ENCODE data around the gene MAPKAP1. TPM values are rescaled to one million over a fixed set of nuclear protein-coding genes. Genes with fewer than 3 reads are reported as not detected.

Gene MAPKAP1
- total and polyA plus RNA-seq, 9 of the 15 experiments (the other 6 are each of a cell fraction or from before 2014, with no cell fraction given) = 2.6 to 82.1 (median 61.1) TPM

GRCh38 chr9:125407974-125408900 lies 298.8 kb downstream of the MAPKAP1 start (continued):
- TF ChIP-seq ZNF146 (CRISPR knock-in tag; IDR thresholded peaks at IDR 0.05; ENCODE audit: unreplicated experiment) (no peak), ARHGAP35 (IDR thresholded peaks at IDR 0.05; ENCODE audit: partially characterized antibody) (no peak), KDM5B (IDR thresholded peaks at IDR 0.05; ENCODE audit: insufficient replicate concordance, low read depth, low read length) (no peak), MYBL2 (IDR thresholded peaks at IDR 0.05; ENCODE audit: low read depth) (no peak), MYBL2 (CRISPR knock-in tag; IDR thresholded peaks at IDR 0.05; ENCODE audit: borderline replicate concordance) (no peak), CEBPG (CRISPR knock-in tag; IDR thresholded peaks at IDR 0.05) (no peak), CEBPG (tag; conservative IDR thresholded peaks at IDR 0.05 in 1 of 2, IDR thresholded peaks at IDR 0.05 in 1 of 2) (no peak), SETDB1 (IDR thresholded peaks at IDR 0.05; ENCODE audit: low read length) (no peak), E2F4 (CRISPR knock-in tag; IDR thresholded peaks at IDR 0.05; ENCODE audit: low read depth) (no peak), U2AF2 (optimal IDR thresholded peaks at IDR 0.05; ENCODE audit: low read depth, low read length) (no peak), LARP7 (IDR thresholded peaks at IDR 0.05) (no peak), ZC3H4 (CRISPR knock-in tag; IDR thresholded peaks at IDR 0.05; ENCODE audit: borderline replicate concordance) (no peak), JUNB (CRISPR knock-in tag; conservative IDR thresholded peaks at IDR 0.05) (no peak), ERF (CRISPR knock-in tag; IDR thresholded peaks at IDR 0.05) (no peak), KAT8 (IDR thresholded peaks at IDR 0.05; ENCODE audit: low read depth) (no peak), TSHZ1 (CRISPR knock-in tag; IDR thresholded peaks at IDR 0.05) (no peak), CBX3 (IDR thresholded peaks at IDR 0.05; ENCODE audit: borderline replicate concordance in 1 of 2, low read length in 2 of 2) (no peak), ATF2 (CRISPR knock-in tag; IDR thresholded peaks at IDR 0.05) (no peak), KDM1A (IDR thresholded peaks at IDR 0.05) (no peak), ZNF143 (CRISPR knock-in tag; IDR thresholded peaks at IDR 0.05) (no peak), E2F5 (CRISPR knock-in tag; IDR thresholded peaks at IDR 0.05) (no peak), ZNF695 (CRISPR knock-in tag; IDR thresholded peaks at IDR 0.05) (no peak)

All from K562 (cell line).